IMR-90 (cell line): ENCODE data around the gene RNF130. TPM values are rescaled to one million over a fixed set of nuclear protein-coding genes. Genes with fewer than 3 reads are reported as not detected.
A peak's percentile ranks its signal among the peaks of the same experiment; 100 is the strongest.

ENCODE experiments used
- ATAC-seq: fragments of 200-7000 bp; cut with Tn5 transposase; 2 replicates; pipeline ENCODE4 v1.9.1; 2020; ENCODE audit warnings: low read depth, mild to moderate bottlenecking, moderate library complexity
- Bru-seq: library from RNA; stranded (reverse); fragments of 400-500 nt; gene quantifications from one replicate; lab custom pipeline; 2021; lab: Mats Ljungman, UMichigan
- BruChase-seq, 2 experiments: library from RNA; stranded (reverse); fragments of 400-500 nt; gene quantifications; one replicate each; lab custom pipeline; 2021; lab: Mats Ljungman, UMichigan
- BruUV-seq: library from RNA; stranded (reverse); fragments of 400-500 nt; replicated peaks from 2 replicates; lab custom pipeline; 2021; lab: Mats Ljungman, UMichigan
- CTCF ChIA-PET: fragments of 300-600 bp; formaldehyde crosslinking; extraction: SDS; loops from one replicate; lab custom pipeline; 2021; ENCODE audit warnings: antibody characterized with exemption; lab: Yijun Ruan, JAX
- POLR2A ChIA-PET: fragments of 300-600 bp; sonication (Branson Sonifier 250); formaldehyde crosslinking; loops from one replicate; lab custom pipeline; 2022; ENCODE audit warnings: antibody characterized with exemption; ENCODE audit not compliant: unreplicated experiment; lab: Charles Lee
- DNase-seq: peaks from one replicate; pipeline ENCODE4 v3.0.0; 2013
- H2AFZ ChIP-seq: replicated peaks from 2 replicates; pipeline ENCODE3; 2013; ENCODE audit warnings: low read length, mild to moderate bottlenecking; ENCODE audit not compliant: poor library complexity
- H2AK5ac ChIP-seq: 2 replicates; pipeline ENCODE4 v1.6.1; 2013; ENCODE audit warnings: low read depth, low read length, inconsistent platforms
- H2AK9ac ChIP-seq: replicated peaks from 2 replicates; pipeline ENCODE3; 2013; ENCODE audit warnings: mild to moderate bottlenecking, low read depth, low read length, moderate library complexity; ENCODE audit not compliant: poor library complexity
- H2BK120ac ChIP-seq: 2 replicates; pipeline ENCODE4 v1.6.1; 2013; ENCODE audit warnings: low read depth, low read length, inconsistent platforms
- H2BK15ac ChIP-seq: 3 replicates; pipeline ENCODE4 v1.6.1; 2013; ENCODE audit warnings: low read depth, low read length, inconsistent platforms
- H2BK20ac ChIP-seq: 2 replicates; pipeline ENCODE4 v1.6.1; 2013; ENCODE audit warnings: low read depth, mild to moderate bottlenecking, inconsistent platforms, low read length, moderate library complexity
- H2BK5ac ChIP-seq: 2 replicates; pipeline ENCODE4 v1.6.1; 2013; ENCODE audit warnings: mild to moderate bottlenecking, low read depth, low read length, inconsistent platforms; ENCODE audit not compliant: poor library complexity, severe bottlenecking
- H3K14ac ChIP-seq: replicated peaks from 2 replicates; pipeline ENCODE4 v1.6.1; 2013; ENCODE audit warnings: low read depth, low read length, inconsistent platforms
- H3K18ac ChIP-seq: 2 replicates; pipeline ENCODE4 v1.6.1; 2013; ENCODE audit warnings: low read depth, low read length, control low read depth
- H3K23ac ChIP-seq: 2 replicates; pipeline ENCODE4 v1.6.1; 2013; ENCODE audit warnings: low read depth, low read length, inconsistent platforms
- H3K27ac ChIP-seq: 2 replicates; pipeline ENCODE4 v1.5.1; 2013; ENCODE audit warnings: mild to moderate bottlenecking, control low read depth, low read length; ENCODE audit not compliant: insufficient read depth
- H3K27me3 ChIP-seq: 2 replicates; pipeline ENCODE4 v1.6.1; 2013; ENCODE audit warnings: low read length; ENCODE audit not compliant: control insufficient read depth, insufficient read depth
- H3K36me3 ChIP-seq: 2 replicates; pipeline ENCODE4 v1.6.1; 2013; ENCODE audit warnings: low read length, mixed read lengths; ENCODE audit not compliant: control insufficient read depth, insufficient read depth
- H3K4ac ChIP-seq: 2 replicates; pipeline ENCODE4 v1.6.1; 2013; ENCODE audit warnings: low read depth, low read length, inconsistent platforms
- H3K4me1 ChIP-seq: 2 replicates; pipeline ENCODE4 v1.6.1; 2013; ENCODE audit warnings: low read length, mixed read lengths; ENCODE audit not compliant: control insufficient read depth, insufficient read depth
- H3K4me2 ChIP-seq: 2 replicates; pipeline ENCODE4 v1.6.1; 2013; ENCODE audit warnings: low read depth, mild to moderate bottlenecking, control low read depth, low read length, moderate library complexity
- H3K4me3 ChIP-seq: 2 replicates; pipeline ENCODE4 v1.5.1; 2013; ENCODE audit warnings: low read depth, mild to moderate bottlenecking, control low read depth, low read length, moderate library complexity; ENCODE audit not compliant: insufficient read depth
- H3K56ac ChIP-seq: 2 replicates; pipeline ENCODE4 v1.6.1; 2013; ENCODE audit warnings: low read length, inconsistent platforms; ENCODE audit not compliant: insufficient read depth; ENCODE audit errors: extremely low read depth
- H3K79me1 ChIP-seq, 2 experiments: 2 replicates each; pipeline ENCODE4 v1.6.1; 2013; ENCODE audit warnings: low read length in 2 of 2, inconsistent platforms in 1 of 2, low read depth in 1 of 2
- H3K9ac ChIP-seq: 2 replicates; pipeline ENCODE4 v1.6.1; 2013; ENCODE audit warnings: low read depth, low read length, control low read depth
- H3K9me1 ChIP-seq: 2 replicates; pipeline ENCODE4 v1.6.1; 2013; ENCODE audit warnings: low read length, inconsistent platforms; ENCODE audit not compliant: insufficient read depth
- H3K9me3 ChIP-seq: 2 replicates; pipeline ENCODE4 v1.6.1; 2013; ENCODE audit warnings: low read length; ENCODE audit not compliant: control insufficient read depth, insufficient read depth
- H4K20me1 ChIP-seq: 2 replicates; pipeline ENCODE4 v1.6.1; 2013; ENCODE audit warnings: low read length, inconsistent platforms; ENCODE audit not compliant: insufficient read depth
- H4K5ac ChIP-seq: 2 replicates; pipeline ENCODE4 v1.6.1; 2013; ENCODE audit warnings: mild to moderate bottlenecking, low read depth, low read length, control low read depth
- H4K8ac ChIP-seq, 2 experiments: 2 replicates each; pipeline ENCODE4 v1.6.1; 2013; ENCODE audit warnings: low read depth in 2 of 2, low read length in 2 of 2, control low read depth in 1 of 2, inconsistent platforms in 1 of 2
- H4K91ac ChIP-seq: 2 replicates; pipeline ENCODE4 v1.6.1; 2013; ENCODE audit warnings: low read depth, low read length, inconsistent platforms; ENCODE audit not compliant: insufficient read depth
- BHLHE40 ChIP-seq: fragments of 150-350 bp; IDR thresholded peaks from 2 replicates; pipeline ENCODE4 v1.6.1; 2016; ENCODE audit warnings: mild to moderate bottlenecking, low read depth, low read length
- CEBPB ChIP-seq: IDR thresholded peaks from 2 replicates; pipeline ENCODE4 v1.6.1; 2012; ENCODE audit warnings: low read depth, low read length, improper control_type of control experiment
- FOS ChIP-seq: fragments of 150-350 bp; IDR thresholded peaks from 2 replicates; pipeline ENCODE4 v1.6.1; 2016; ENCODE audit warnings: low read depth, low read length
- MAZ ChIP-seq: IDR thresholded peaks from 2 replicates; pipeline ENCODE4 v1.6.1; 2012; ENCODE audit warnings: low read depth, mild to moderate bottlenecking, low read length, improper control_type of control experiment, moderate library complexity, borderline replicate concordance
- MXI1 ChIP-seq: IDR thresholded peaks from 2 replicates; pipeline ENCODE4 v1.6.1; 2012; ENCODE audit warnings: low read depth, mild to moderate bottlenecking, low read length, moderate library complexity, borderline replicate concordance
- NFE2L2 ChIP-seq: fragments of 150-350 bp; IDR thresholded peaks from 2 replicates; pipeline ENCODE4 v1.6.1; 2016; ENCODE audit warnings: low read depth, mild to moderate bottlenecking, low read length
- POLR2A ChIP-seq: IDR thresholded peaks from 2 replicates; pipeline ENCODE4 v1.6.1; 2012; ENCODE audit warnings: mild to moderate bottlenecking, low read depth, low read length
- RAD21 ChIP-seq: IDR thresholded peaks from 2 replicates; pipeline ENCODE4 v1.6.1; 2012; ENCODE audit warnings: low read length, improper control_type of control experiment
- RCOR1 ChIP-seq: IDR thresholded peaks from 2 replicates; pipeline ENCODE4 v1.6.1; 2012; ENCODE audit warnings: mild to moderate bottlenecking, low read length, improper control_type of control experiment; ENCODE audit not compliant: insufficient replicate concordance
- RFX5 ChIP-seq: IDR thresholded peaks from 2 replicates; pipeline ENCODE4 v1.8.0; 2012; ENCODE audit warnings: low read depth, mild to moderate bottlenecking, low read length, moderate library complexity
- WGBS, 2 experiments: methylation state at CpG; one replicate each; pipeline versions ENCODE4 v1.1.5 to v1.1.7; 2013; ENCODE audit warnings: missing lambda C conversion rate in 2 of 2; ENCODE audit not compliant: insufficient read length in 1 of 2; ENCODE audit errors: extremely low coverage in 2 of 2; 5-methylcytosine and 5-hydroxymethylcytosine counted together
- dilution Hi-C: fragments of 300-500 bp; cut with HindIII; formaldehyde crosslinking; loops from one replicate; pipeline ENCODE4 v1.14.3; 2018; ENCODE audit warnings: low sequenced_read_pairs; ENCODE audit not compliant: unreplicated experiment
- in situ Hi-C: fragments of 300-500 bp; cut with MboI; formaldehyde crosslinking; loops from 3 replicates; pipeline ENCODE4 v1.14.3; 2019; ENCODE audit warnings: low sequenced_read_pairs, inconsistent platforms, mixed read lengths
- intact Hi-C: fragments of 100-400 bp; cut with micrococcal nuclease; formaldehyde crosslinking; loops from 2 replicates; pipeline ENCODE4 v1.10.0; 2022
- long read RNA-seq: library from polyadenylated mRNA; unstranded; transcript quantifications from one replicate; pipeline ENCODE4 v2.0.0, GENCODE V29; 2021; ENCODE audit not compliant: unreplicated experiment
- polyA plus RNA-seq, 3 experiments: library from polyadenylated mRNA; depleted of rRNA; stranded (reverse); fragments of >200 nt; gene quantifications; 2 replicates each; pipeline ENCODE4 v1.2.3, GENCODE V29; 2012; ENCODE audit warnings: low replicate concordance in 1 of 3
- total RNA-seq: library from RNA; depleted of rRNA; stranded (reverse); fragments of >200 nt; gene quantifications from 2 replicates; pipeline ENCODE4 v1.2.3, GENCODE V29; 2012; rRNA removed
- TF ChIP-seq, protein P1 (sequence below): conservative IDR thresholded peaks from 2 replicates; pipeline ENCODE4 v1.5.1; 2012; ENCODE audit warnings: mild to moderate bottlenecking, low read depth, low read length, improper control_type of control experiment

Gene RNF130, protein sequence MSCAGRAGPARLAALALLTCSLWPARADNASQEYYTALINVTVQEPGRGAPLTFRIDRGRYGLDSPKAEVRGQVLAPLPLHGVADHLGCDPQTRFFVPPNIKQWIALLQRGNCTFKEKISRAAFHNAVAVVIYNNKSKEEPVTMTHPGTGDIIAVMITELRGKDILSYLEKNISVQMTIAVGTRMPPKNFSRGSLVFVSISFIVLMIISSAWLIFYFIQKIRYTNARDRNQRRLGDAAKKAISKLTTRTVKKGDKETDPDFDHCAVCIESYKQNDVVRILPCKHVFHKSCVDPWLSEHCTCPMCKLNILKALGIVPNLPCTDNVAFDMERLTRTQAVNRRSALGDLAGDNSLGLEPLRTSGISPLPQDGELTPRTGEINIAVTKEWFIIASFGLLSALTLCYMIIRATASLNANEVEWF
- total RNA-seq (12.5 and 12.9 TPM in 2 replicates), polyA plus RNA-seq (2012; rRNA removed) (18.5 and 21.7 TPM in 2 replicates), Bru-seq, nascent RNA (percentile 71 among the genes with signal in this experiment), BruChase-seq, experiment 1, labeled RNA remaining after a 6-hour chase (percentile 70 among the genes with signal in this experiment), BruChase-seq, experiment 2, labeled RNA remaining after a 2-hour chase (percentile 67 among the genes with signal in this experiment)
- 13.6 and 14.2 TPM in 2 replicates for polyA plus RNA-seq (2012; cell fraction: cytosol; rRNA removed)
- polyA plus RNA-seq (2012; cell fraction: nucleus; rRNA removed; ENCODE audit: low replicate concordance), result 6.1 and 22.1 TPM in 2 replicates
- long read RNA-seq, transcript RNF130-205 (9 exons, 2,263 nt), result major isoform, 88 of 106 reads
- long read RNA-seq, partial matches to known transcripts, result 8 of 106 reads
- long read RNA-seq, other reads (novel, unspliced or antisense), result 10 of 106 reads

DNA sequence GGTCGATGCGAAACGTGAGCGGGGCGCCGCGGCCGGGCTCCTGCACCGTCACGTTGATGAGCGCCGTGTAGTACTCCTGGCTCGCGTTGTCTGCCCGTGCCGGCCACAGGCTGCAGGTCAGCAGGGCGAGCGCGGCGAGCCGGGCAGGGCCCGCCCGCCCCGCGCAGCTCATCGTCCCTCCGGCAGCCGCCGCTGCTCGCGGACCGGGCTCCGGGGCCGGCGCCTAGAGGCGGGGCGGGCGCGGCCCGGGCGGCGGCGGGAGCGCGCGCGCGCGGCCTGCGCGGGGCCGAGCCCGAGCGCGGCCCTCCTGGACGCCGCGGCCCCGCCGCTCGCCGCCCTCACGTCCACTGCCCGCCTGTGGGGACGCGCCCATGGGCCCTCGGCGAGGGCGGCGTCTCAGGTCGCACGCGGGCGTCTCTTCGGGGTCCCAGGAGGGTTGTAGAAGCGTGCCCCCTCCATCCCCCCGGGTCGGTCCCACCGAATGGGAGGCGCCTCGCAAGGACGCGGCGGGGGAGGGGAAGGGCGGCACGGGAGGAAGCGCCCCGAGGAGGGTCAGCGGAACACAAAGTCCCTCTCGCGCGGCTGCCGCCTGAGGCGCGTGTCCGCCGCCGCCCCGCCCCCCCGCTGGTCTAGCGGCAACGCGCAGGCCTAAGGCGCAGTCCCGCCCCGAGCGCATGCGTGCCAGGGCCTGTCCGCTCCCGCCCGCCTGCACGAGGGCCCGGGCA lies at the start of gene RNF130:
Gene RNF130, minus strand, starts transcription at position 229 of the 725 bp plus-strand sequence. Its CDS starts 57 bp downstream, at position 172.
- TF ChIP-seq CEBPB, result no peak
- peak; percentile 32 for TF ChIP-seq RCOR1
- TF ChIP-seq BHLHE40, result peak; percentile 87
- TF ChIP-seq RFX5, result no peak
- TF ChIP-seq MXI1, result 0 out of 2 replicates have a peak, but pooled peaks have one; percentile 24
- TF ChIP-seq, protein P1, sequence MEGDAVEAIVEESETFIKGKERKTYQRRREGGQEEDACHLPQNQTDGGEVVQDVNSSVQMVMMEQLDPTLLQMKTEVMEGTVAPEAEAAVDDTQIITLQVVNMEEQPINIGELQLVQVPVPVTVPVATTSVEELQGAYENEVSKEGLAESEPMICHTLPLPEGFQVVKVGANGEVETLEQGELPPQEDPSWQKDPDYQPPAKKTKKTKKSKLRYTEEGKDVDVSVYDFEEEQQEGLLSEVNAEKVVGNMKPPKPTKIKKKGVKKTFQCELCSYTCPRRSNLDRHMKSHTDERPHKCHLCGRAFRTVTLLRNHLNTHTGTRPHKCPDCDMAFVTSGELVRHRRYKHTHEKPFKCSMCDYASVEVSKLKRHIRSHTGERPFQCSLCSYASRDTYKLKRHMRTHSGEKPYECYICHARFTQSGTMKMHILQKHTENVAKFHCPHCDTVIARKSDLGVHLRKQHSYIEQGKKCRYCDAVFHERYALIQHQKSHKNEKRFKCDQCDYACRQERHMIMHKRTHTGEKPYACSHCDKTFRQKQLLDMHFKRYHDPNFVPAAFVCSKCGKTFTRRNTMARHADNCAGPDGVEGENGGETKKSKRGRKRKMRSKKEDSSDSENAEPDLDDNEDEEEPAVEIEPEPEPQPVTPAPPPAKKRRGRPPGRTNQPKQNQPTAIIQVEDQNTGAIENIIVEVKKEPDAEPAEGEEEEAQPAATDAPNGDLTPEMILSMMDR, result no peak; the same call in 1 of the 2 replicates
- TF ChIP-seq MAZ, result peak; percentile 76; the same call in 1 of the 2 replicates
- TF ChIP-seq FOS, result no peak
- TF ChIP-seq RAD21, result no peak
- peak; percentile 70 for TF ChIP-seq POLR2A
- TF ChIP-seq NFE2L2, result no peak
- ChIA-PET CTCF (no interaction called here), POLR2A (no interaction called here)
- Histone ChIP-seq H3K4me3 (peak within 1 kb of the TSS; percentile 93), H3K27me3 (no peaks in the 10 kb centered on the region), H2AK5ac (peak within 1 kb of the TSS; percentile 86), H3K36me3 (no peaks in the 10 kb centered on the region), H3K9ac (peak within 1 kb of the TSS; percentile 92), H4K91ac (peak within 1 kb of the TSS; percentile 94), H3K4me2 (peak within 1 kb of the TSS; percentile 77), H3K23ac (peak within 1 kb of the TSS; percentile 76), H2BK15ac (peak within 1 kb of the TSS; percentile 51; the same call in 1 of the 3 replicates), H3K56ac (peak within 1 kb of the TSS; percentile 42; the same call in 1 of the 2 replicates), H4K20me1 (peaks cover 11% of the 10 kb centered on the region; the same call in 1 of the 2 replicates), H3K4ac (peak within 1 kb of the TSS; percentile 94), H2BK20ac (peak within 1 kb of the TSS; percentile 41; the same call in 1 of the 2 replicates), H2AFZ (peak within 1 kb of the TSS; percentile 99), H2AK9ac (peak within 1 kb of the TSS; percentile 98), H3K9me1 (peaks cover 8% of the 10 kb centered on the region; the same call in 1 of the 2 replicates), H4K8ac (peak within 1 kb of the TSS; percentile 59 to 90), H3K4me1 (peaks cover 8% of the 10 kb centered on the region), H3K9me3 (peaks cover 3% of the 10 kb centered on the region; the same call in 1 of the 2 replicates), H3K18ac (peak within 1 kb of the TSS; percentile 84), H3K27ac (peak within 1 kb of the TSS; percentile 99), H4K5ac (peak within 1 kb of the TSS; percentile 93), H2BK5ac (peak within 1 kb of the TSS; percentile 97), H3K14ac (peak within 1 kb of the TSS; percentile 0; the same call in 1 of the 2 replicates), H2BK120ac (peak within 1 kb of the TSS; percentile 86), H3K79me1 (peaks cover 21 to 33% of the 10 kb centered on the region in 2 experiments)
- in situ Hi-C loops, result no loop called here
- ATAC-seq (peak; percentile 85), DNase-seq (peak; percentile 88)
- WGBS, 2 experiments, result 4% methylated on average over 20 of the region's 113 CpGs; no CpG with 5 or more reads in 1 of the 2 experiments
- dilution Hi-C loops, result no loop called here
- intact Hi-C loops, result loop anchor here (5.0 kb wide), 1 partner anchor 164 kb away; the partner anchor contains the start of gene TBC1D9B
- no TSS peak for BruUV-seq
